HFFc6 (cell line): ENCODE results near the gene FAM135A. TPM values are rescaled to one million over a fixed set of nuclear protein-coding genes. Genes with fewer than 3 reads are reported as not detected.
A peak's percentile ranks its signal among the peaks of the same experiment; 100 is the strongest.

ENCODE experiments used
- DNase-seq: peaks from one replicate; pipeline ENCODE4 v3.0.0-alpha.2; 2018
- H3K27ac Mint-ChIP-seq: 2 replicates; pipeline ENCODE4 v1.8.0; 2020; ENCODE audit warnings: mild to moderate bottlenecking, mixed read lengths
- H3K27me3 Mint-ChIP-seq: 2 replicates; pipeline ENCODE4 v1.8.0; 2021; ENCODE audit warnings: mild to moderate bottlenecking, moderate library complexity, mixed read lengths; ENCODE audit not compliant: insufficient read depth
- H3K36me3 Mint-ChIP-seq: 2 replicates; pipeline ENCODE4 v1.8.0; 2021; ENCODE audit warnings: low read depth, mixed read lengths
- H3K4me1 Mint-ChIP-seq: 2 replicates; pipeline ENCODE4 v1.8.0; 2020; ENCODE audit warnings: low read depth, mixed read lengths
- H3K4me3 Mint-ChIP-seq: 2 replicates; pipeline ENCODE4 v1.8.0; 2020; ENCODE audit warnings: mild to moderate bottlenecking, moderate library complexity, mixed read lengths
- H3K9me3 Mint-ChIP-seq: 2 replicates; pipeline ENCODE4 v1.8.0; 2020; ENCODE audit warnings: mild to moderate bottlenecking, mixed read lengths
- total RNA-seq, 6 experiments: library from RNA; stranded (reverse); fragmentation: NEBNext Ultra II Directional; extraction: Animal tissue kit (Norgen Biotek cat#: 25700); gene quantifications; 2 replicates in 1 of 6; 3 replicates in 5 of 6; pipeline ENCODE4 v1.2.3, GENCODE V29; 2021
- TF ChIP-seq, protein P1 (sequence below): fragments of 200-600 bp; sonication (generic); IDR thresholded peaks from 2 replicates; pipeline ENCODE4 v1.5.0; 2021; ENCODE audit warnings: antibody characterized with exemption, mild to moderate bottlenecking

The FAM135A gene
- total RNA-seq, 6 experiments from 2014 or later = 2.2 to 4.0 (median 3.9) TPM

DNA sequence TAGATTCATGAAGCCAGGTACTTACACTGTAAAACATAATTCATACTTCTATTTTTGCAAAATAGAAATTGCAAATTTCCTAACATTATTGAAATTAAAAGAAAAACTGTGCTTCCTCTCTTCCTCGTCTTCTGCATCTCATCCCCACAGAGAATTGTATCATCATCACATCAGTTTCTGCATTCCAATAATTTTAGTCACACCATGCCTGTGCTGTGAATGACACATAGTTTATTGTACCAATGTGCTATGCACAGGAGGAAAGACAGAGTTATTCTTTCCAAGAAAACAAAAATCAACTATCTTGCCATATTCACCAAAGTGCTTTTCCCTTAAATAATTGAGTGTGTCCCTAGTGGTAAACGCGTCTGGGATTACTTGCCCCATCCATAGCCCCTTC is 38.1 kb upstream of the FAM135A start:
- DNase-seq = peak; percentile 57
- H3K36me3 Mint-ChIP-seq = no peaks in the 10 kb centered on the region
- no peaks in the 10 kb centered on the region for H3K9me3 Mint-ChIP-seq
- peaks cover 25% of the 10 kb centered on the region for H3K4me1 Mint-ChIP-seq
- peaks cover 9% of the 10 kb centered on the region for H3K27me3 Mint-ChIP-seq
- H3K4me3 Mint-ChIP-seq = no peak overlapping the region
- TF ChIP-seq, protein P1, sequence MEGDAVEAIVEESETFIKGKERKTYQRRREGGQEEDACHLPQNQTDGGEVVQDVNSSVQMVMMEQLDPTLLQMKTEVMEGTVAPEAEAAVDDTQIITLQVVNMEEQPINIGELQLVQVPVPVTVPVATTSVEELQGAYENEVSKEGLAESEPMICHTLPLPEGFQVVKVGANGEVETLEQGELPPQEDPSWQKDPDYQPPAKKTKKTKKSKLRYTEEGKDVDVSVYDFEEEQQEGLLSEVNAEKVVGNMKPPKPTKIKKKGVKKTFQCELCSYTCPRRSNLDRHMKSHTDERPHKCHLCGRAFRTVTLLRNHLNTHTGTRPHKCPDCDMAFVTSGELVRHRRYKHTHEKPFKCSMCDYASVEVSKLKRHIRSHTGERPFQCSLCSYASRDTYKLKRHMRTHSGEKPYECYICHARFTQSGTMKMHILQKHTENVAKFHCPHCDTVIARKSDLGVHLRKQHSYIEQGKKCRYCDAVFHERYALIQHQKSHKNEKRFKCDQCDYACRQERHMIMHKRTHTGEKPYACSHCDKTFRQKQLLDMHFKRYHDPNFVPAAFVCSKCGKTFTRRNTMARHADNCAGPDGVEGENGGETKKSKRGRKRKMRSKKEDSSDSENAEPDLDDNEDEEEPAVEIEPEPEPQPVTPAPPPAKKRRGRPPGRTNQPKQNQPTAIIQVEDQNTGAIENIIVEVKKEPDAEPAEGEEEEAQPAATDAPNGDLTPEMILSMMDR = no peak
- H3K27ac Mint-ChIP-seq = no peak overlapping the region

DNA sequence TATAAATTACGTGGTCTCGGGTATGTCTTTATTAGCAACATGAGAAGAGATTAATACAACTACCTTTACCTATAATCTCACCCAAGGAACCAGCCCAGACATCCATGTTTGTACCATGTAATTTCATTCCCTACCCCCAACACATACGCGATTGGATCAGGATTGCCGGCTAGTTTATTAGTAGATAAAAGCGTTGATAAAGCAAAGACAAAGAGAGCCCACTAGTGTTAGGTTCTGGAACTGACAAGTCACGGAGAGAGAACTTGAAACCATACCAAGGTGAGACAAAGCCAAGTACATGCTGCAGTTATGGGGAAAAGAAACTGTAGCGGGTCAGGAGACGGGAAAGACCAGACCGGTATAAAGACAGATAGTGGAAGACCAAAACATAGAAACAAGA is 37.4 kb upstream of the FAM135A start:
- TF ChIP-seq, protein P1 = peak; percentile 58
- no peak overlapping the region for H3K4me3 Mint-ChIP-seq

DNA sequence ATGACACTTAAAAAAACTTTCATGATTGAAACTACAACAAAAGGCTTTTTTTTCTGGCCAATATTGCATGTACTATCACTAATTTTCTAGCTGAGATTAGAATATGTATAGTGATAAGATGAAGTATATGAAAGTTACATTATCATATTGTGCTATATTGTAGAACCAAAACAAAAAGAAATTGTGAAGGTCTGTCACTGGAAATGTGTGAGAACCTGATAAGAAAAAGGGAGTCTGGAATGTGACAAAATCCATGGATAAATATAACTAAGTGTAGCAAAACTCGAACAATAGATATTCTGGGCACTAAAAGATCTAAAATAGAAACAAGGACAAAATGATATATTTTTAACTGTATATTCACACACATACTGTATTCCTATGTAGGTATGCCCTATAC is 36.7 kb upstream of the FAM135A start:
- H3K27ac Mint-ChIP-seq = no peak overlapping the region

More for the DNA sequence above, 37.4 kb upstream of the FAM135A start:
- peak; percentile 4 for DNase-seq
- Mint-ChIP-seq H3K9me3 (no peaks in the 10 kb centered on the region), H3K27me3 (peaks cover 11% of the 10 kb centered on the region), H3K36me3 (no peaks in the 10 kb centered on the region), H3K4me1 (peaks cover 25% of the 10 kb centered on the region), H3K27ac (no peak overlapping the region)

DNA sequence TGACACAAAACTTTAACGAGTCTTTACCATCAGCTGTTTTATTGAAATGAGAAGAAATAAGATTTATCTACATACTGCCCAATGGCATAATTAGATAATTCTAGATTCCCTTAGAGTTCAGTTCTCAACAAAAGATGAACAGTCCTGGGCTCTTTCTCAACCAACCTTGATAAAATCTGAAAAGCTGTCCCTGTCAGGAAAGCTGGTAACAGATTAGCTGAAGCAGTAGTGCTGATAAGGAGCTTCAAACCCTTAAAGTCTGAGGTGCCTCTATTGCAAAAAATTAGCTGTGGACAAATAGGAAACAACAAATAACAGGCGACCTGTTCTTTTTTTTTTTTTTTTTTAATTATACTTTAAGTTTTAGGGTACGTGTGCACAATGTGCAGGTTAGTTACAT is 35.9 kb upstream of the FAM135A start:
- Mint-ChIP-seq H3K4me3 (no peak overlapping the region), H3K9me3 (no peaks in the 10 kb centered on the region), H3K4me1 (peaks cover 19% of the 10 kb centered on the region), H3K36me3 (no peaks in the 10 kb centered on the region), H3K27ac (no peak overlapping the region), H3K27me3 (peaks cover 11% of the 10 kb centered on the region)
- no peak for DNase-seq
- TF ChIP-seq, protein P1 = no peak

More for the DNA sequence above, 36.7 kb upstream of the FAM135A start:
- TF ChIP-seq, protein P1 = no peak
- Mint-ChIP-seq H3K9me3 (no peaks in the 10 kb centered on the region), H3K4me1 (peaks cover 19% of the 10 kb centered on the region), H3K4me3 (no peak overlapping the region), H3K36me3 (no peaks in the 10 kb centered on the region), H3K27me3 (peaks cover 11% of the 10 kb centered on the region)
- no peak for DNase-seq

DNA sequence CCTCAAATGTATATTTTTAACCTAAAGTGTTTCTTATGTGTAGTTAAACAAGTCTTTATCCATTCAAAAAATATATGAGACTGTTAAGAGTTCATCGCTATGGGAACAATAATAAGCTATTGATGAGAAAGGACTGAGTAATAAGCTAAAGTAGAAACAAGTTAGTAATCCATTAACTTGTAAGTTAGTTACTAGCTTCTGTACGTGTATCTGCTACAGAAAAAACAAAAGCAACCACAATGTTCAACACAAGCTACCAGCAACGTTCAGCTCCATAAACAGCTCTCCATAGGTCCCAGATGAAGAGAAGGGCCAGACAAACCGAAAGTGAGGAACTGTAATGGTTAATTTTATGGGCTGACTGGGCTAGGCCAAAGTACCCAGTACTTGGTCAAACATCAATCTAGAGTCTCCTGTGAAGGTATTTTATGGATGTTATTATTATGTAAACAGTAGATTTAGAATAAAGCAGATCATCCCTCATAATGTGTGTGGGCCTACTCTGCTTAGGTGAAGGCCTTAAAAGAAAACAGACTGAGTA is 33.8 kb upstream of the FAM135A start:
- peaks cover 8% of the 10 kb centered on the region for H3K27me3 Mint-ChIP-seq
- no peak for DNase-seq
- TF ChIP-seq, protein P1 = no peak
- H3K9me3 Mint-ChIP-seq = no peaks in the 10 kb centered on the region
- peaks cover 14% of the 10 kb centered on the region for H3K4me1 Mint-ChIP-seq
- H3K4me3 Mint-ChIP-seq = no peak overlapping the region
- no peaks in the 10 kb centered on the region for H3K36me3 Mint-ChIP-seq
- H3K27ac Mint-ChIP-seq = no peak overlapping the region
